ENCODE measurements around the gene FRMD3.

The FRMD3 gene

DNA sequence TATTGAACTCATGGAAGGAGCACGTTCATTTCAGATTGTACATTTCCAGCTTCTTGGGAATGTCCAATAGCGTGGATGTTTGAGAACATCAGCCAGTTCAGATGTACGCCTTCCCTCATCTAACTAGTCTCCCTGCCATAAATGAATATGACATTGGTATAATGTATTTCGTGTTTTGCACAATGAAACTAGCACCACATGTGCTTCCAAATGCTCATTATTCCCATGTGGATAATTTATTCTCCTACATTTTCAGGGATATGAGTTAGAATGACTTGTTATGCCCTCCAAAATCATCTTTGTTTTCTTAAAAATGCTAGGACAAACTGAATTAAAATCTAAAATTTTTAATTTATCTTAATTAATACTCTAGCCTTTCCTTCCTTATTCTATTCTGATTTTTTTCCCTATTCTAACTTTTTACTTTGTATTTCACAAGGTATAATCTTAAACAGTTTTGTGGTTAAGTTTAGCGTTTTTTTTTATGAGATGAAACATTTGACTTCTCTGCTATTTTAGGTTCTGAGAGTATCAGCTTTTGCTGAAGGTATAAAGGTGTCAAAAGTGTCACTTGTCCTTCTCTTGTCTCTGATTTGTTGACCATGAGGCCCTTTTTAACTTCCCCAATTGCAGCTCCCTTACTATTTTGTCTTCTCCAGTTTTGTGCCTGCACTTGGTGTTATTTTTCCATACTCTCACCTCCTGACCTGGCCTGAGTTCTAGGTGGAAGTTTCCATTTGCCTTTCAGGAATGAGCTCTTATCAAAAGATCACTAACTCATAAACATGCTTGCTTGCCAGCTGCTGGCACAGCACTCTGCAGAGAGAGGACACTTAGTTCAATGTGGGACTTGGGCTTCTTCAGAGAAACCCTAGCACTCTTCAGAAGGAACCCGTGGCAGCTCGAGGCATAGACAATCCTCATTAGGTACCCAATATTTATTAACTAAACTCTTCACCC, 106.8 kb downstream of the FRMD3 start:
- no peak for DNase-seq

DNA sequence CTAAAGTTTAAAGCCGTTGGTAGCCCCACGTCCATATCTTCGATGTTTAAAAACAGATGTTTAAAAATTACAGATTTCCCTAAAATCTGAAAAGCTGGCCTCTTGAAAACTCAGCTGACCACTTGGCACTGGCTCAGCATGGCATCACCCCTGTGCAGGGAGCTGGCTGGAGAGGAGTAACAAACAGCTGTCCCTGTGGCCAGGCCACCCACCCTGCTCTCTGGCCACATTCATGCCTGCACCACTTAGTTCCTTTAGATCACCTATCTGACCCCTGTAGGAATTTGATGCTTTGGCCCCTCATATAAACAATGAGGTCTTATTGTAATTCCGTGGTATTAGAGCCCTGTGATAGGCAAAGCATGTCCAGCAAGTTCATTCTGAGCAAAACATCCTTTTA, 107.5 kb downstream of the FRMD3 start:
- no peak for DNase-seq

DNA sequence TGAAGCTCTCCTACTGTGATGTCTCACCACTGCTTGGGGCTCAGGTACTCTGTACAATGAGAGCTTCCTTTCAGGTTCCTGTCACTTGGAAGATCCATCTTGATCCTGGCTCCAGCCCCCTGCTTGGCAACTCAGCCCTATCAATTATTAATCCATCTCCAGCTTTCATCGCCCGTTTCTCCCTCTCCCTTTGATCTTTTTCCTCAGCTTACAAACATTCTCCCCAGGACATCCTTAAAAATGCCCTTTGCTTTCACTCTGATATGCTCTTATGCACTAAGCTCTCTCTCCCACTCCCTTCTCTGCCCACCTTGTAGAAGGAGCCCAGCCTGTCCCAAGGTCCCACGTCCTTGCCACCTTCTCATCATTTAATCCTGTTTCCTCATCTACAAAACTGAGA, 109.0 kb downstream of the FRMD3 start:
- peak; percentile 41 for DNase-seq

DNA sequence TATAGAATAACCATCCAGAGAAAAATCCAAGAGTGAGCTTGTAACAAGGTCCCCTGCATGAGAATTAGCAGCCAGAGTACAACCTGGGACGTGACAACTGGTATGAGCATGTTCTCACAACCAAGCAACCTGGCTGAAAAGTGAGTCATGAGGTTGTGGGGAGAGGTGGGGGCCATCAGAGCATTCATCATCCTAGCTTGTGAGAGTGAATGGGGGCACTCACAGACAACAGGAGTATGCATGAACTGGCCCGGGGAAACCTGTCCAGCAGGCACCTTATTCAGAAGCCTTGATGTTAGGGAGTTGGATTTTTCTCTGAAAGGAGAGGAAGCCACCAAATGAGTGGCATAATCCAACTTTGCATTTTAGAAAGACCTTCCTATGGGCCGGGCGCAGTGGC, 113.0 kb downstream of the FRMD3 start:
- no peak for DNase-seq

DNA sequence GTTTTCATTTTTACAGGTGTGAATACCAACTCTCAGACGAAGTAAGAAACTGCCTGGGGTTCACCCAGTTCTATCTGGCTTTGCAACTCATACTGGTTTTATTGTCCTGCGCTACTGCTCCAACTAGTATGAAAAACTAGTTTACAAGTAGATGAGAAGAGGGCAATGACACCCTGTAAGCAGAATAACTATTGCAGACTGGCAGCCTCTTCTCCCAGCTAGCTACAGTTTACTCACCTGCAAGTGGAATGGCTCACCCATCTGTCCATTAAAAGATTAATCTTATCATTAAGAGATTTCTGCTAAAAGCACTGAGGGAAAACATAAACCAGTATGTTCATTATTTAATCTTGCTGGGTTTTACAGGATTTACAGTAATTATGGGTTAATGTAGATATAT, 113.4 kb downstream of the FRMD3 start:
- DNase-seq: no peak

DNA sequence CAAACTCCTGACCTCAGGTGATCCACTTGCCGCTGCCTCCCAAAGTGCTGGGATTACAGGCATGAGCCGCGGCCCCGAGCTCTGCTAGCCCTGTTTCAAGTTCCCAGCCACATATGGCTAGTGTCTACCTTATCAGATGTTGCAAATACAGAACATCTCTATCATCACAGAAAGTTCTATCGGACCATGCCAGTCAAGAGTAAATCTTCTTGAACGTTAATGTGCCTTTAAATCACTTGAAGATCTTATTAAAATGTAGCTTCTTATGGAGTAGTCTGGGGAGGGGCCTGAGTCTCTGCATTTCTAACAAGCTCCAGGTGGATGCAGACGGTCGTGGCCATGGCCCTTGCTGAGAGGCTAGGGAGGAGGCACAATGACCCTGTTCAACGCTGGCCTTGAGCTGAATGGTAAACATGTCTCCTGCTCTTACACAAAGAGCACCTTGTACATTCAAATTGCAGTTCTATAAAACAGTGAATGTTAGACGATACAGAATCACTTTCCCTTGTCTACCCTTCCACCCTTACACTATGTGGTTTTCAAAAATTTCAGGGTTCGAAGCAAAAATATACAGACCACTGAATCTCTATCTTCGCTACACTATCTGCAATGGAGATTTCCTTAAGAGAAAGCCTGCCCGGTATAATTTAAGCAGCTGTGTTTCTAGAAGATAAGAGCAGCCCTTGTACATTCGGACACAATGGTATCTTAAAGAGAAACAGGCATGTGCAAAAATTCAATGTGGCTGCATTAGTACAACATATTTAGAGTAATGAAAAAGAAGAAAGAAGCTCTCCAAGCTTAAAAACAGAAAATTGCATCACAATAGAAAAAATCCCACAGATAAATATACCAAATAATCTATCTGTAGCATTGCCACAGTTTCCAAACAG, 114.1 kb downstream of the FRMD3 start:
- DNase-seq: no peak

DNA sequence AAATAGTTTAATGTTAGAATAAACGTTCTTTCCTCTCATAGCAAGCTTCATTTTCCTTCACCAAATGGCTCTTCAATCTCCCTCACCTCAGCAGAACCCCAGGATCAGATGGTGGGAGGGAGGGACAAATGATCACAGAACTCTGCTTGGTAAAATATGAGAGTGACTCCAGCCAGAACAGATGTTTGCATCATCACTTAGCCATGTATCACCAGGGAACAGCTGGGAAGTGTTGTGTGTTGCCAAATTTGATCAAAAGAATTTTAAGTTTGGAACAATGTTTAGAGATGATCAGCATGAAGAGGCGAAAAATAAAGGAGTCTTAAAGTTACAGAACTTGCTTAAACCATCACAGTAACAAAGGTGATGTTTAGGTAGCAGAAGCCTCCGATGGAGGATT, 115.7 kb downstream of the FRMD3 start:
- no peak for DNase-seq

DNA sequence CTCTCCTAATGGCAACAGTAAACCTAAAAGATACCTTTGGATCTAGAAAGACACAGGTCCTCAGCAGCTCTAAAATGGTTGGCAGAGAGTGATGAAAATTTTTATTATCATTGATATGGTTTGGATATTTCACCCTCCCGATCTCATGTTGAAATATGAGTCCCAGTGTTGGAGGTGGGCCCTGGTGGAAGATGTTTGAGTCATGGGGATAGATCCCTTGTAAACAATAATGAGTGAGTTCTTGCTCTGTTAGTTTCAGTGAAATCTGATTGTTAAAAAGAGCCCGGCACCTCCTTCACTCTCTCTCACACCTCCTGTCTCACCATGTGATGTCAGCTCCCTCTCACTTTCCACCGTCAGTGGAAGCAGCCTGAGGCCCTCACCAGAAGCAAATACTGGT, 117.7 kb downstream of the FRMD3 start:
- DNase-seq: no peak

DNA sequence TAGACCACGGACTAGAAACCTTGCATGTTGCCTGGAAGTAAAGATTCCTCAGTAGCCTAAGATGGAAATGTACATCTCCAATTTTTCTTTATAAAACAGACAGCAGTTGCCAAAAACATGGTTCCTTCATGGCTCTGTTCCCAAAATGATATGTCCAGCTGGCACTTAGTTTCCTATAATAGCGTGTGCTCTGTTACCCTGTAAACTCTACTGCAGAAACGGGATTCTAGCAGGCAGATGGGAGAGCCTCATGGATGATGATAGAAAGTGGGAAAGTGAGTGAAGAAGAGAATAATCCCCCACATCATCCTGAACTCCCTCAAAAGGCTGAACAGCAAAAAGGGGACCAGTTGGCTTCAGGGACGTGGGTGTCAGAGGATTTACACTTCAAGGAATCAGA, 118.2 kb downstream of the FRMD3 start:
- DNase-seq: no peak

DNA sequence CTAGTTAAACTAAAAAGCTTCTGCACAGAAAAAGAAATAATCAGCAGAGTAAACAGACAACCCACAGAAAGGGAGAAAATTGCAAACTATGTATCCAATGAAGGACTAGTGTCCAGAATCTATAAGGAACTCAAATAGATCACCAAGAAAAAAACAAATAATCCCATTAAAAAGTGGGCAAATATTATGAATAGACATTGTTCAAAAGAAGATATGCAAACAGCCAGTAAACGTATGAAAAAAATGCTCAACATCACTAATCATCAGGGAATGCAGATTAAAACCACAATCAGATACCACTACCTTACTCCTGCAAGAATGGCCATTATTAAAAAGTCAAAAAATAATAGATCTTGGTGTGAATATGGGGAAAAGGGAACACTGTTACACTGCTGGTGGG, 119.9 kb downstream of the FRMD3 start:
- DNase-seq: no peak

DNA sequence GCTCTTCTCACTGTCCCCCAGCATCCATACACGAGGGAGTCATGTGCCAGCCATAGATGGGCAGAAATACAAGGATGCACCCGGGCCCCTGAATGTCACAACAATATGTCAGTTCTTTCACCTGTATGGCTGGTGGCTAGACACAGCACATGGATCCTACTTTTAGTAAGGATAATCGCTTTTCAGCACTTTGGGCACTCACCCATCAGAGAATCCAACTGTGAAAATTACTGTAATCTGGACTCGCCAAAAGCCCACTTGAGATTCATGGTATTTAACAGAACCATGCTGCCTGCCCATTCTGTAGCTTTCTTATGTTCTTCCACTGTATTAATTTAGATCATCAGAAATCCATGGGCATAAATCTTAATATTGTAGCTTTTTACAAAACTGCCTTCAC, 124.8 kb downstream of the FRMD3 start:
- DNase-seq: no peak

DNA sequence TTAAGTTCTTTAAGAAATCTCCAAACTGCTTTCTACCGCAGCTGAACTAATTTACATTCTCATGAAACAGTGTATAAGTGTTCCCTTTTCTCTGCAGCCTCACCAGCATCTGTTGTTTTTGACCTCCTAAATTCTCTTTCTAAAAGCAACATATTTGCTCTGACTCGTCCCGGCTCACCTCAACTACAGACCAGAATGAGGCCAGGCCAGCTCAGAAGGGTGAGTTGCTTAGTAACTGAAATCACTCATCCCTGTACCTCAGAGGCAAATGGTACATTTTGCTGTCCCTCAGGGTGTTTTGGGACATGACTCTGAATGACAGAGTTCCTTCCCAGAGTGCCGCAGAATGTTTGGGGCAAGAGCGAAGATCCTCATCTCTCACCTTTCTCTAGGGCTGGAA, 127.5 kb downstream of the FRMD3 start:
- DNase-seq: no peak

DNA sequence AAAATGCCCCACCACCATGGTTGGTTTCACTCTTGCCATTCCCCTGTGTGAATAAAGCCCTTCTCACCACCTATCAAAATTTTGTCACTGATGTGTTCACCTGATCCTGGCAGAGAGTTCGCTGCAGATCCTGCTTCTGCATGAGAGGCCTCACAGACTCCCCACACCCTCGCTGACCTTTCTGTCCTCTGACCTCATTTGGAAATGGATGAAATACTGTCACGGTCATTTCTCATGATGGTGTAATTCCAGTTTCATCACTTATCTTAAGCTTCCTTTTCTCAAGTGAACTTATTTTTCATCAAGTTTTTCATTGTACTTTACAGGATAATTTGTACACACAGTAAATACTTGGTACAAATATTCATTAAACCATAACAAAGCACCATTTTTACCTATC, 131.3 kb downstream of the FRMD3 start:
- DNase-seq: no peak

DNA sequence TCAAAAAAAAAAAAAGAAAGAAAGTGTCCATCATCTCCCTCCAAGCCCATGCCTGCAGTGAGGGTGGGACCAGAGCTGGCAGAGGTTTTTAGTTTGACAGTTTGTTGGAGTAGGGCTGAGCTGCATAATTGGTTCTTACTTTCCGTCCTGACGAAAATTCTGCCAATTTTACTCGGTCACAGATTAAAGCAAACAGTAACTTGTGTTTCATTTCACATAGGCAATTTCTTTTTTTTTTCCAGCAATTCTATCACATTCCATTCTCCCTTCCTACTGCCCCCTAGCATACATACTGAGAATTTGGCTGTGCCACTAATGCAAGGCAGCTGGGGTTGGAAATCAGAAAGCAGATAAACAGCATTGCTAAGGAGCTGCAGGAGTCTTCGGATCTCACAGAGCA, 132.4 kb downstream of the FRMD3 start:
- no peak for DNase-seq

DNA sequence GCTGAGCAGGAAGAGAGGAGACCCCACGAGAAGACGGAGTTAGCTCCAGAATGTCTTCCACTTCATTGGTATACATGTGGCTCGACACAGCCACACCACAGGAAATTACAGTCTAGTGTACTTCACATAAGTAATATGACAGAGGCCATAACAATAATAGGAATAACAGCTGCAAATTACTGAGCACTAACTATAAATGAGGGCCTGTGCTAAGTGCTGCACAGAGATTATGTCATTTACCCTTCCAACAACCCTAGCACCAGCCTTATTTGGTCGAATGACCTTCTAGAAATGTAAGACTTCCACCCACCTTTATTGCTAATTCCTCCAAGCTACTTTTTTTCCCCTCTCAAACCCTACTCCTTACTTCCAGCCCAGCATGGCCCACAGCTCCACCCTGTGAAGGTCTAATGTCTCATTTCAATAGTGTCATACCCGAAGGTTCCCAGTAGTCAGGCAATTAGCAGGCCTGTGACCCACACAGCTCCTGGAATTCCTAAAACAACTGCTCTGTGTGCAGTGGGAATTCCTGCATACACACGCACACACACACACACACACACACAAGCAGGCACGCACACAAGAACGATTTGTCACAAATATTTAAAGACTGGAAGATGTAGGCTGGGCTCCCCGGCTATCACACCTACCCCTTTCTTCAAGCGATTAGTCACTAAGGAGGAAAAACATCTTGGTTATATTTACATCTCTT, 134.5 kb downstream of the FRMD3 start:
- peak; percentile 56 for DNase-seq

DNA sequence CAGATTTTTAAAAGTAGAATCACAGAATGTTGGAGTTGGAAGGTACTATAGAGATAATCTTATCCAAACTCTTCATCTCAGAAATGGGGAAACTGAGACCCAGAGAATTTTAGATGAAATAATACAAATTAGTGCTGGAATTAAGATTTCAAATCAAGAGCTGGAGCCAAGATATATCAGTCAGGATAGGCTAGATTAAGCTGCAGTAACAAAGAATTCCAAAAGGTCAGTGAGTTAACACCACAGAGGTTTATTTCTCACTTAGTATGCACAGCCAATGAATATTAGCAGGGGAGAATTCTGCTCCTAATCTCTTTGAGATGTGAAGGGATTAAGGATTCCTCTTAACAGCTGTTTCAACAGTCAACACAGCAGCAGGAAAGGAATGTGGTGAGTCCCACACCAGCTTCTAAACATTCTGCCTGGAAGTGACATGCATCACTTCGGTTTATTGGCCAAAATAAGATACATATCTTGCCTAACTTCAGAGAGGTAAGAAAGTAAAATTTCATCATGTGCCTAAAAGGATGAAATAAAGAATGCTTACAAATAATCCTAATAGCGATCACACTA, 136.8 kb downstream of the FRMD3 start:
- DNase-seq: no peak

DNA sequence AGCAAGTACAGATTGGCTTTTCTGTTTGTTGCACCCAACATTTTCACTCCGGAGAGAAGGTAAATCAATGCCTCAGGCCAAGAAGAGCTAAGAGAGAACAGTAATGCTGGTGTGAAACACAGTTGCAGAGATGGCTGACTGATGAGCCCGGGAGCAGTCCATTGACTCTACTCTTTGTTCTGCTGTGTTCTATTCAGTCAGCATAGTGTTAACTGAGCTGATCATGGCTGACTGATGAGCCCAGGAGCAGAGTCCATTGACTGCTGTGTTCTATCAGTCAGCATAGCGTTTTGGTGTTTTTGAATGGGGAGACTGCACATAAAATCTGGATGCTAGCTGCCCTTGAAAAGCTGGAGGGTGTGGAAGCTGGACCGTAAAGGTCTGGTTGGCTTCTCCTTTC, 141.4 kb downstream of the FRMD3 start:
- DNase-seq: no peak

DNA sequence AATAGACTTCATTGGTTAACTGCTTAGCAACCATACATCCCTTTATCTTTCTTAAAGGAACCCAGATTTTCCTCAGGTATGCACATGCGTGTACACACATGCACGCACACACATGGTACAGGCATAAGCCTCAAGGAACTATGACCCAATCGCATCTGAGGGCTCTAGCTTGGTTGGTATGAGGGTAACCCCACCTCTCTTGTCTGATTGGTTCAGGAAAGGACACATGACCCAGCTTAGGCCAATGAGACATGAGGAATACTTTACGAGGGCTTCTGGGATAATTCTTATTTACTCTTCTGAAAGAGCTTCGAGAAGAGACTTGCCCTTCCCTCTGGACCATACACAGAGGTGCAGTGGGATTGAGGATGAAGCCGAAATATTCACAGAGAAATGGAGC, 141.9 kb downstream of the FRMD3 start:
- no peak for DNase-seq

DNA sequence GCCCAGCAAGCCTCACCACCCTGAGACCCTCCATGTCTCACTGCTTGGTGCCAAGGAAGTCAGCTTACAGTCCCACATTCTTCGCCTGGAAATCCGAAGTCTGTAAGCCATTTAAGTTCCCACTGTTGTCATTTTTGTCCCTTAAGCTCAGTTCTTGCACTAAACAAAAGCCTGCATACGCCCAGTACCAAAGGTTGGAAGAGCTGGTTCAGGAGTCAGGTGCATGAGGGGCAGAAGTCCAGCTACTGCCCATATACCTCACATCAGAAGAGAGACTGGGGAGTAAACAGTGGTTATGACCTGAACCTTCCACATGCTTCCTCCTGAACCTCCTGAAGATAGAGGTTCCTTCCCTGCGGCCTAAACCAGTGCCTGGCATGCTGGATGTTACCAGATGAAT, 146.0 kb downstream of the FRMD3 start:
- DNase-seq: no peak

DNA sequence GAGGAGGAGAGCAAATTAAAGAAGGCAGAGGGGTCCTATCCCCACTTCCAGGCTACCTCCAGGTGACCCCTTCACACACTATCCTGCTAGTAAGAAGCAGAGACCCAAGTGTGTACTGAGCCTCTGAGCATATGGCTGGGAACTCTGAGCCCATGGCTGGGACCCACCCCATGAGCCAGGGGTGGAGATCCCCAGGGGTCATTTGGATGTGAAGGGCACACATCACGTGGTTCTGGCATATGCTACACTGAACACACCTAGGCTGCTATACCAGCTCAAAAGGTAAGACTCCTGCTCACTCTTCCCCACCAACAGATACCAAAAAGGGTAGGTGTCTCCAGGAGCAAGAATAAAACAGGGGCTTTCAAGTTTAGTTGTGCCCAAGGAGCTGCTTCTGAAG, 149.9 kb downstream of the FRMD3 start:
- no peak for DNase-seq

DNA sequence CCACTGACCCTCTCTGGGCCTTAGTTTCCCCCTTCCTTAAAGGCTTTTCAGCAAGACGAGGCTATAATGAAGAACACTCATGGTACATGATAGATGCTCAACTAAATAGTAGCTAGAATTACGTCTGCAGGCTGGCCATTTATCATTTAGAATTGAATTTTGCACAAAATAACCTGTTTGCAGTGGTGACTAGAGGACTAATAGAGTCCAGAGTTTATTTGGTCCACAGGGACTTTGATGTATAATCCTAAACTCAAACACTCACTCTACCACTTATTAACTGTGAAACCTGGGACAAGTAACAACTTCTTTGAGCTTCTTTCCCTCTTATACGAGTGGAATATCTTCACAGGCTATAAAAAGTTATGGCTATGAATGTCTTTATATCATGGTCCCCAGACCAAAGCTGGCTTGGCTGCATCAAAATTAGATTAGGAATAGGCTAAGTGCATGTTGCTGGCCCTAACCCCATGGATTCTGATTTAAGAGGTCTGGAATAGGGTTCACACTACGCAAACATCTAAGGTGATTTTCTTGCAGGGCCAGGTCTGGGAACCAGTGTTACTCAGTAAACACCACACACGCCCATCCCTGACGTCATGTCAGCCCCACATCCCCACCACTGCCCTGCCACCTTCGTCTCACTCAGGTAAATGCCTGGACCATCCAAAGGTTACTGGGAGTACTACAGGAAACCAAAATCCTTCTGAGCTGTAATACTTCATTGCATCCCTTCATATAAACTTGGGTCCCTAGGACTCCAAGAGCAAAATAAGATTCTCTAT, 150.6 kb downstream of the FRMD3 start:
- no peak for DNase-seq

DNA sequence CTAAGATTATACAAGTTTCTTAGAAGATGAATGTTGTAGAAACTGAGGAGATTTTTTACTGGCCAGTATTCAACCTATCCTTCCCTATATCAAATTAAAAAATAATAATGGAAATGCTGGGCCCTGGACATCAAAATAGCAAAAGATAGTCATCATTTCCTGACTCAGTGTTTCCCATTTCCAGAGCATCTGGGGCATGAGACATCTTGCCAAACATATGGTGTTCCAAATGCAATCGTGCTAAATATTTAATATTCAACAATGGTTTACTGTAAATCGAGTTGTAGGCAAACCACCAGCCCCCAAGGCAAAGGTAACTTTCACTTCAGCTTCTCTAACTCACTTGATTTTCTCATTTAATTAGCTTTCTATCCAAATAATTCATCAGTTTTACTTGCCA, 152.9 kb downstream of the FRMD3 start:
- no peak for DNase-seq
